Neural cell (in vitro differentiated cells): ENCODE measurements around the gene CDKAL1. TPM values are rescaled to one million over a fixed set of nuclear protein-coding genes. Genes with fewer than 3 reads are reported as not detected.

Experiments used
- H2AFZ ChIP-seq: fragments of 200-600, 300-800 bp; sonication (generic), shearing (Covaris generic); 2 replicates; pipeline ENCODE4 v1.6.0; 2014; ENCODE audit warnings: low read depth, mild to moderate bottlenecking, antibody characterized with exemption, low read length, moderate library complexity
- H3F3A ChIP-seq: fragments of 200-600 bp; shearing (Covaris generic); 2 replicates; pipeline ENCODE4 v1.6.1; 2016; ENCODE audit warnings: mild to moderate bottlenecking, moderate library complexity, mixed read lengths, antibody characterized with exemption, low read length; ENCODE audit not compliant: insufficient read depth, poor library complexity, severe bottlenecking
- H3K27ac ChIP-seq: fragments of 200-600, 300-800 bp; sonication (generic), shearing (Covaris generic); 2 replicates; pipeline ENCODE4 v1.5.1; 2014; ENCODE audit warnings: mild to moderate bottlenecking, low read length, moderate library complexity
- H3K27me3 ChIP-seq: fragments of 300-800, 200-600 bp; sonication (generic), shearing (Covaris generic); 2 replicates; pipeline ENCODE4 v1.6.0; 2014; ENCODE audit warnings: mild to moderate bottlenecking, low read depth, low read length, moderate library complexity; ENCODE audit not compliant: insufficient read depth
- H3K36me3 ChIP-seq: fragments of 300-800, 200-600 bp; sonication (generic), shearing (Covaris generic); 2 replicates; pipeline ENCODE4 v1.5.1; 2014; ENCODE audit warnings: mild to moderate bottlenecking, antibody characterized with exemption, low read length, moderate library complexity; ENCODE audit not compliant: insufficient read depth
- H3K4me2 ChIP-seq: fragments of 300-800, 200-600 bp; sonication (generic), shearing (Covaris generic); 2 replicates; pipeline ENCODE4 v1.6.0; 2014; ENCODE audit warnings: mild to moderate bottlenecking, low read length
- H3K4me3 ChIP-seq: fragments of 300-800, 200-600 bp; sonication (generic), shearing (Covaris generic); 2 replicates; pipeline ENCODE4 v1.5.1; 2014; ENCODE audit warnings: mild to moderate bottlenecking, low read length, moderate library complexity
- H3K79me2 ChIP-seq: fragments of 200-600 bp; shearing (Covaris generic); replicated peaks from 2 replicates; pipeline ENCODE4 v1.6.0; 2014; ENCODE audit warnings: mild to moderate bottlenecking, low read length, moderate library complexity; ENCODE audit not compliant: insufficient read depth
- H3K9ac ChIP-seq: fragments of 300-800, 200-600 bp; sonication (generic), shearing (Covaris generic); 2 replicates; pipeline ENCODE4 v1.6.1; 2016; ENCODE audit warnings: mild to moderate bottlenecking, low read length, mixed read lengths
- H3K9me2 ChIP-seq: fragments of 200-600 bp; shearing (Covaris generic); 2 replicates; pipeline ENCODE4 v1.6.1; 2016; ENCODE audit warnings: mild to moderate bottlenecking, low read length, mixed read lengths; ENCODE audit not compliant: insufficient read depth
- H3K9me3 ChIP-seq: fragments of 200-600, 300-800 bp; sonication (generic), shearing (Covaris generic); 2 replicates; pipeline ENCODE4 v1.6.1; 2016; ENCODE audit warnings: mild to moderate bottlenecking, mixed run types, low read length, moderate library complexity, mixed read lengths
- H4K20me1 ChIP-seq: fragments of 200-600 bp; shearing (Covaris generic); 2 replicates; pipeline ENCODE4 v1.6.1; 2016; ENCODE audit warnings: mild to moderate bottlenecking, mixed run types; ENCODE audit not compliant: insufficient read depth
- EP300 ChIP-seq: fragments of 450-650 bp; conservative IDR thresholded peaks from 2 replicates; pipeline ENCODE4 v1.6.1; 2014; ENCODE audit warnings: antibody characterized with exemption, mild to moderate bottlenecking, moderate library complexity; ENCODE audit not compliant: poor library complexity, severe bottlenecking
- EZH2 ChIP-seq: fragments of 200-600, 300-800 bp; shearing (Covaris generic), sonication (generic); IDR thresholded peaks from 2 replicates; pipeline ENCODE4 v1.6.1; 2014; ENCODE audit warnings: antibody characterized with exemption, low read length, borderline replicate concordance, mild to moderate bottlenecking; ENCODE audit not compliant: insufficient read depth, poor library complexity, severe bottlenecking
- MXI1 ChIP-seq: fragments of 450-650 bp; conservative IDR thresholded peaks from 2 replicates; pipeline ENCODE4 v1.6.1; 2014; ENCODE audit warnings: antibody characterized with exemption, mild to moderate bottlenecking; ENCODE audit not compliant: poor library complexity, severe bottlenecking
- POLR2AphosphoS5 ChIP-seq: IDR thresholded peaks from 2 replicates; pipeline ENCODE4 v1.6.1; 2012
- RAD21 ChIP-seq: fragments of 450-650 bp; conservative IDR thresholded peaks from 2 replicates; pipeline ENCODE4 v1.6.1; 2014; ENCODE audit warnings: antibody characterized with exemption, mild to moderate bottlenecking, moderate library complexity
- SMC3 ChIP-seq: fragments of 450-650 bp; conservative IDR thresholded peaks from 2 replicates; pipeline ENCODE4 v1.6.1; 2014; ENCODE audit warnings: antibody characterized with exemption, mild to moderate bottlenecking, moderate library complexity; ENCODE audit not compliant: poor library complexity
- TAF1 ChIP-seq: IDR thresholded peaks from 2 replicates; pipeline ENCODE4 v1.6.1; 2012; ENCODE audit warnings: low read depth
- polyA plus RNA-seq: library from polyadenylated mRNA; depleted of rRNA; stranded (reverse); fragments of >200 nt; gene quantifications from 2 replicates; pipeline ENCODE4 v1.2.3, GENCODE V29; 2014
- TF ChIP-seq, protein P1 (sequence below): IDR thresholded peaks from 2 replicates; pipeline ENCODE4 v1.6.1; 2012; ENCODE audit warnings: borderline replicate concordance
- TF ChIP-seq, protein P2 (sequence below): fragments of 450-650 bp; IDR thresholded peaks from 2 replicates; pipeline ENCODE4 v1.5.1; 2014; ENCODE audit warnings: antibody characterized with exemption, mild to moderate bottlenecking, moderate library complexity; ENCODE audit not compliant: poor library complexity, severe bottlenecking

The CDKAL1 gene
- polyA plus RNA-seq, 1 donor from 2014 or later: 10.7 TPM

DNA sequence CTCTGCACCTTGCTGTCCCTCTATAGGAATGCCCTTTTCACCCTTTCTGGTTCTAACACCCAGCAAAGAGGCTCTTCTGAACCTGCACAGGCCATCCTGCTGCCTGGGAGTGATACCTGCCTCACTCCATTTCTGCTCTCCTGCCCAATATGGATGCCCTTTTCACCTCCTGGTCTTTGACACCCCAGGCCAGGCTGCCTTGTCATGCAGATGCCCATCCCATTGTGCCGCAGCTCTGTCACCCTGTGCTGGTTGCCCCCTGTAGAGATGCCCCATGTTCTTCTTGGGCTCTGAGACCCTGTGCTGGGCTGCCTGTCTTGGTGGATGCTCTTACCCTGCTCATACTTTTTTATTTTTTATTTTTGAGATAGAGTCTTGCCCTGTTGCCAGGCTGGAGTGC lies 95.3 kb downstream of the CDKAL1 start:
- Histone ChIP-seq H3F3A (no peaks in the 10 kb centered on the region), H3K9me2 (no peaks in the 10 kb centered on the region), H3K79me2 (no peaks in the 10 kb centered on the region), H4K20me1 (no peaks in the 10 kb centered on the region), H3K4me3 (no peak overlapping the region), H3K27ac (no peak overlapping the region), H3K9me3 (no peaks in the 10 kb centered on the region), H2AFZ (no peak overlapping the region), H3K36me3 (no peaks in the 10 kb centered on the region), H3K9ac (no peak overlapping the region), H3K4me2 (no peak overlapping the region), H3K27me3 (no peaks in the 10 kb centered on the region)
- TF ChIP-seq EP300 (no peak), POLR2AphosphoS5 (no peak), RAD21 (no peak), SMC3 (no peak), TAF1 (no peak), EZH2 (no peak), MXI1 (no peak)
- TF ChIP-seq, protein P1, sequence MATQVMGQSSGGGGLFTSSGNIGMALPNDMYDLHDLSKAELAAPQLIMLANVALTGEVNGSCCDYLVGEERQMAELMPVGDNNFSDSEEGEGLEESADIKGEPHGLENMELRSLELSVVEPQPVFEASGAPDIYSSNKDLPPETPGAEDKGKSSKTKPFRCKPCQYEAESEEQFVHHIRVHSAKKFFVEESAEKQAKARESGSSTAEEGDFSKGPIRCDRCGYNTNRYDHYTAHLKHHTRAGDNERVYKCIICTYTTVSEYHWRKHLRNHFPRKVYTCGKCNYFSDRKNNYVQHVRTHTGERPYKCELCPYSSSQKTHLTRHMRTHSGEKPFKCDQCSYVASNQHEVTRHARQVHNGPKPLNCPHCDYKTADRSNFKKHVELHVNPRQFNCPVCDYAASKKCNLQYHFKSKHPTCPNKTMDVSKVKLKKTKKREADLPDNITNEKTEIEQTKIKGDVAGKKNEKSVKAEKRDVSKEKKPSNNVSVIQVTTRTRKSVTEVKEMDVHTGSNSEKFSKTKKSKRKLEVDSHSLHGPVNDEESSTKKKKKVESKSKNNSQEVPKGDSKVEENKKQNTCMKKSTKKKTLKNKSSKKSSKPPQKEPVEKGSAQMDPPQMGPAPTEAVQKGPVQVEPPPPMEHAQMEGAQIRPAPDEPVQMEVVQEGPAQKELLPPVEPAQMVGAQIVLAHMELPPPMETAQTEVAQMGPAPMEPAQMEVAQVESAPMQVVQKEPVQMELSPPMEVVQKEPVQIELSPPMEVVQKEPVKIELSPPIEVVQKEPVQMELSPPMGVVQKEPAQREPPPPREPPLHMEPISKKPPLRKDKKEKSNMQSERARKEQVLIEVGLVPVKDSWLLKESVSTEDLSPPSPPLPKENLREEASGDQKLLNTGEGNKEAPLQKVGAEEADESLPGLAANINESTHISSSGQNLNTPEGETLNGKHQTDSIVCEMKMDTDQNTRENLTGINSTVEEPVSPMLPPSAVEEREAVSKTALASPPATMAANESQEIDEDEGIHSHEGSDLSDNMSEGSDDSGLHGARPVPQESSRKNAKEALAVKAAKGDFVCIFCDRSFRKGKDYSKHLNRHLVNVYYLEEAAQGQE: no peak
- TF ChIP-seq, protein P2, sequence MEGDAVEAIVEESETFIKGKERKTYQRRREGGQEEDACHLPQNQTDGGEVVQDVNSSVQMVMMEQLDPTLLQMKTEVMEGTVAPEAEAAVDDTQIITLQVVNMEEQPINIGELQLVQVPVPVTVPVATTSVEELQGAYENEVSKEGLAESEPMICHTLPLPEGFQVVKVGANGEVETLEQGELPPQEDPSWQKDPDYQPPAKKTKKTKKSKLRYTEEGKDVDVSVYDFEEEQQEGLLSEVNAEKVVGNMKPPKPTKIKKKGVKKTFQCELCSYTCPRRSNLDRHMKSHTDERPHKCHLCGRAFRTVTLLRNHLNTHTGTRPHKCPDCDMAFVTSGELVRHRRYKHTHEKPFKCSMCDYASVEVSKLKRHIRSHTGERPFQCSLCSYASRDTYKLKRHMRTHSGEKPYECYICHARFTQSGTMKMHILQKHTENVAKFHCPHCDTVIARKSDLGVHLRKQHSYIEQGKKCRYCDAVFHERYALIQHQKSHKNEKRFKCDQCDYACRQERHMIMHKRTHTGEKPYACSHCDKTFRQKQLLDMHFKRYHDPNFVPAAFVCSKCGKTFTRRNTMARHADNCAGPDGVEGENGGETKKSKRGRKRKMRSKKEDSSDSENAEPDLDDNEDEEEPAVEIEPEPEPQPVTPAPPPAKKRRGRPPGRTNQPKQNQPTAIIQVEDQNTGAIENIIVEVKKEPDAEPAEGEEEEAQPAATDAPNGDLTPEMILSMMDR: no peak

DNA sequence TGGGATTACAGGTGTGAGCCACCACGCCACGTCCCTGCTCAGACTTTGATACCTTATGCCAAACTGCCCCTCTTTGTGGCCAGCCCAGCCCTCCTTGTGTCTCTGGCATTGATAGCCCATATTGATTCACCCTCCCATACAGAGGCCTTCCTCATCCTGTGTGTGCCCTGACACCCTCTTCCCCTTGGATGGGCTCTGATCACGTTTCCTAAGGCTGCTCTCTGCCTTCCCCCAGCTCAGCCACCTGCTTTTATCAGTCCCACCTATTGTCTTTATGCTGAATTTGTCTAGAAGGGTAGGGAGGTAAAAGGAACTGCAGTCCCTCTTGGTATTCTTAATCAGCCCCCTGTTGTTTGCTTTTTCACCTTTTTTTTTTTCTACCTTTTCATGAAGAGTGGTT lies 95.9 kb downstream of the CDKAL1 start:
- TF ChIP-seq, protein P1: no peak
- TF ChIP-seq, protein P2: no peak
- TF ChIP-seq EZH2 (no peak), MXI1 (no peak), POLR2AphosphoS5 (no peak), SMC3 (no peak), RAD21 (no peak)
- Histone ChIP-seq H3K79me2 (no peaks in the 10 kb centered on the region), H3K27me3 (no peaks in the 10 kb centered on the region), H3K9me3 (no peaks in the 10 kb centered on the region), H2AFZ (no peak overlapping the region), H3K27ac (no peak overlapping the region), H3K4me2 (no peak overlapping the region), H4K20me1 (no peaks in the 10 kb centered on the region), H3K9me2 (no peaks in the 10 kb centered on the region), H3F3A (no peaks in the 10 kb centered on the region), H3K4me3 (no peak overlapping the region), H3K9ac (no peak overlapping the region), H3K36me3 (no peaks in the 10 kb centered on the region)
